ENCODE measurements around the gene ADD2.

ADD2 gene

GRCh38 chr2:70784320-70784719 lies 16.3 kb upstream of the ADD2 start:
- DNase-seq (ENCODE audit: low spot score), result no peak

- DNase-seq (ENCODE audit: low spot score), result peak; percentile 24
Observed at GRCh38 chr2:70779911-70780545, 12.0 kb upstream of the ADD2 start.

GRCh38 chr2:70779491-70779890 lies 11.5 kb upstream of the ADD2 start:
- no peak for DNase-seq (ENCODE audit: low spot score)

GRCh38 chr2:70778676-70779075 lies 10.7 kb upstream of the ADD2 start:
- DNase-seq (ENCODE audit: low spot score), result no peak

GRCh38 chr2:70777450-70777849 lies 9.4 kb upstream of the ADD2 start:
- DNase-seq (ENCODE audit: low spot score), result no peak

GRCh38 chr2:70776266-70776665 lies 8.3 kb upstream of the ADD2 start:
- no peak for DNase-seq (ENCODE audit: low spot score)

GRCh38 chr2:70775141-70775540 lies 7.1 kb upstream of the ADD2 start:
- no peak for DNase-seq (ENCODE audit: low spot score)

- DNase-seq (ENCODE audit: low spot score), result no peak
Observed at GRCh38 chr2:70772486-70773155, 4.6 kb upstream of the ADD2 start.

GRCh38 chr2:70771446-70771845 lies 3.4 kb upstream of the ADD2 start:
- no peak for DNase-seq (ENCODE audit: low spot score)

- no peak for DNase-seq (ENCODE audit: low spot score)
Observed at GRCh38 chr2:70769450-70769849, 1.4 kb upstream of the ADD2 start.

- DNase-seq (ENCODE audit: low spot score), result no peak
Observed at GRCh38 chr2:70768590-70769085, 638 bp upstream of the ADD2 start.

GRCh38 chr2:70767079-70767698 lies 811 bp downstream of the ADD2 start:
- DNase-seq (ENCODE audit: low spot score), result no peak

GRCh38 chr2:70766357-70767078 lies 1.5 kb downstream of the ADD2 start:
- no peak for DNase-seq (ENCODE audit: low spot score)

GRCh38 chr2:70765507-70765906 lies 2.5 kb downstream of the ADD2 start:
- no peak for DNase-seq (ENCODE audit: low spot score)

- DNase-seq (ENCODE audit: low spot score), result no peak
Observed at GRCh38 chr2:70759446-70759845, 8.6 kb downstream of the ADD2 start.

GRCh38 chr2:70757966-70758365 lies 10.0 kb downstream of the ADD2 start:
- no peak for DNase-seq (ENCODE audit: low spot score)

GRCh38 chr2:70757360-70757759 lies 10.6 kb downstream of the ADD2 start:
- no peak for DNase-seq (ENCODE audit: low spot score)

GRCh38 chr2:70756128-70756527 lies 11.9 kb downstream of the ADD2 start:
- no peak for DNase-seq (ENCODE audit: low spot score)

- DNase-seq (ENCODE audit: low spot score), result no peak
Observed at GRCh38 chr2:70753902-70754301, 14.1 kb downstream of the ADD2 start.

- DNase-seq (ENCODE audit: low spot score), result no peak
Observed at GRCh38 chr2:70753031-70753430, 15.0 kb downstream of the ADD2 start.

GRCh38 chr2:70752396-70752795 lies 15.6 kb downstream of the ADD2 start:
- DNase-seq (ENCODE audit: low spot score), result no peak

GRCh38 chr2:70751881-70752280 lies 16.1 kb downstream of the ADD2 start:
- DNase-seq (ENCODE audit: low spot score), result no peak

- no peak for DNase-seq (ENCODE audit: low spot score)
Observed at GRCh38 chr2:70750320-70750719, 17.7 kb downstream of the ADD2 start.
